Erythroblast (primary cell): ENCODE results near the gene SHOC2.

Experiments
- GATA1 ChIP-seq: IDR thresholded peaks from 2 replicates; pipeline ENCODE4 v1.6.1; 2011; ENCODE audit warnings: low read depth, mild to moderate bottlenecking, control low read depth, low read length, moderate library complexity
- POLR2A ChIP-seq: IDR thresholded peaks from 2 replicates; pipeline ENCODE4 v1.6.1; 2011; ENCODE audit warnings: mild to moderate bottlenecking, low read length

DNA sequence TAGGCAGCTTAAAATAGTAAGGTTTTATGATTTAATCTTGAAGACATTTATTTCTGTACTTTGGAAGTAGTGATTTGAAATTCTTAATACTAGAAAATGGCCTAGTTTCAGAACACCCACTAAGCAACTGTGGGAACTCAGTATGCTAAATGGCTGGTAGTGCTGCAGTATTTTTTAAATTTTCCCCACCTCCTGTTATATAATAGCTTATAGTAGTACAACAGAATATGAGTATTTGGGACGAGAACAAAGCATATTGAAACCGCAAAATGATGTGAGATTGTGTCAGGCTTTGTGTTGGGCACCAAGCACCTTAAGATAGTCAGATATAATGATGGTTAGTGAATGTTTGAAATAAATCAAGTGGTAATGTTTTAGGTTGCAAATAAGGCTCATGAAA is 8.1 kb downstream of the SHOC2 start:
- TF ChIP-seq POLR2A = no peak
- TF ChIP-seq GATA1 = no peak
